DOHH2 (cell line): ENCODE results near the gene SRXN1.

Experiments
- CTCF ChIP-seq: fragments of 200-600 bp; sonication (generic); IDR thresholded peaks from one replicate; pipeline ENCODE4 v1.5.1; 2014; ENCODE audit warnings: antibody characterized with exemption, mild to moderate bottlenecking, low read depth, low read length; ENCODE audit not compliant: poor library complexity, severe bottlenecking
- EZH2phosphoT487 ChIP-seq: fragments of 200-600 bp; sonication (generic); IDR thresholded peaks from 2 replicates; pipeline ENCODE4 v1.6.1; 2017; ENCODE audit warnings: borderline replicate concordance, mild to moderate bottlenecking, antibody characterized with exemption, low read length, moderate library complexity, mixed read lengths

- no peak for TF ChIP-seq CTCF
- no peak for TF ChIP-seq EZH2phosphoT487
These were observed 17.7 kb downstream of the SRXN1 start for GRCh38 chr20:635028-635892.
